GM19035 (cell line): Measurements from ENCODE around the gene NDUFAF3.

Source experiments
- ATAC-seq: cut with Tn5 transposase; IDR thresholded peaks from one replicate; pipeline ENCODE4 v1.9.1; 2021; ENCODE audit not compliant: unreplicated experiment

Gene NDUFAF3

GRCh38 chr3:49021813-49022687 lies at the start of gene NDUFAF3:
TSS of gene NDUFAF3 (plus strand) at chr3:49022121. CDS start at chr3:49022145, 24 bp downstream.
- ATAC-seq = peak; percentile 56

DNA sequence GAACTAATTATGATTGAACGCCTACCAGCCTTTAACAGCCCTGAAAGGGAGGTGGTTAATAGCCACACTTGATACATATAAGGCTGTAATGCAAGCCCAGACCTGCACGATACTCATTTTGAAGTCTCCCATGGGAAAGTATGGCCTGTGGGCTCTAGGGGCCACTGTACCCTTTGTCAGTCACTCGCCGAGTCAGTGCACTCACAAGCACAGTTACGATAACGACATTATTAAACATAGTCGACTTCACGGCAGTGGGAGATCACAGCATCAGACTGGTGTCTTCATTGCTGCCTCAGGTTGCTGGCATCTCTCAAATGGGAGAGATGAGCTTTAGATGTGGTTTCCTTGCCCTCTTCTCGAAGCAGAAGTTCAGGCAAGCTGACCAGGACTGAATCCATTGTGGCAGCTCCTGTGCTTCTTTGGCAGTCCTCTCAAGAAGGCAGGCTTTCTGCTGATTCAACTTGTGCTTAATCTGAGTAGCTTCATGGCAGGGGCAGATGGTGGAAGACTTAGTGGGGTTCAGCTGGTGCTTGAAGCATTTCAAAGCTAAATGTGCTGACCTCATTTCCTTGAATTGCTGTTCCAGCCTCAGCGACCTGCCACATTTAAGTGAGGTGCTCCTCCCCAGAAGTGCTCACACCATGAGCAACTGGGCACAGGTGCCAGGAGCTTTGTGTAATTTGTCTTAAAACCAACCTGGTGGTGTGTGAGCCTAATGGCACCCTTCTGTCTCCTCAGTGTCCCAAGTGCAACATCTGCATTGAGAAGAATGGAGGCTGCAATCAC lies 47.7 kb upstream of the NDUFAF3 start:
- ATAC-seq = no peak

DNA sequence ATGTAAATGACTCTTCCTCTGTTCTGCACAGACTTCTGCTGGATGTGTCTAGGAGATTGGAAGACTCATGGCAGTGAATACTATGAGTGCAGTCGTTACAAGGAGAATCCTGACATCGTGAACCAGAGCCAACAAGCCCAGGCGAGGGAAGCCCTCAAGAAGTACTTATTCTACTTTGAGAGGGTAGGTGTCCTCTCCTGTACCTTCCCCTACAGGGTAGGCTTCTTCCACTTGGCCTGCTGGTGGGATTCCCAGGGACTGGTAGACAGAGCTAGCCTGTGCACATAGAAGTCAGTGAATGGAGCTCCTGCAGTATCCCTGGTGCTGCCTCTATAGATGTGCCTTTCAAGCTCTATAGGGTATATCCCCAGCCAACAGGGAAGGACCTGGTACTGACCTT lies 42.5 kb upstream of the NDUFAF3 start:
- ATAC-seq = no peak

GRCh38 chr3:48980295-48980694 lies 41.6 kb upstream of the NDUFAF3 start:
- no peak for ATAC-seq

DNA sequence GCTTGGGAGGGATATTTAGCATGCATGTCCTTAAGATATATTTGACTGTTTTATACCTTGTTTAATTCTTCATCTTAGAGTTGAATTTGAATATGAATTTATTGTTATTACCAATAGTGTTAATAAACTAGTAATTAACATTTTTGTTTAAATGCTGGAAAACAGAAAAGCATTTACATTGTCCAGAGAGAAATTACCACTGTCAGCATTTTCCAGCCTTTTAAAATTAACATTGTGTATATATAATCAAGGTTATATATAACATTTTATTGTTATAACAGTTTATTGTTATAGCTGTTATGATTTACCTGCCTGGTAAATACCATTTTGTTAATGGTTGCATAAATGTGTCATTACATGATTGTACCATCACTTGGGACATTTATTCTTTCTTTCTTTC lies 39.9 kb upstream of the NDUFAF3 start:
- no peak for ATAC-seq

- no peak for ATAC-seq
These were observed 39.2 kb upstream of the NDUFAF3 start for GRCh38 chr3:48982686-48983085.

DNA sequence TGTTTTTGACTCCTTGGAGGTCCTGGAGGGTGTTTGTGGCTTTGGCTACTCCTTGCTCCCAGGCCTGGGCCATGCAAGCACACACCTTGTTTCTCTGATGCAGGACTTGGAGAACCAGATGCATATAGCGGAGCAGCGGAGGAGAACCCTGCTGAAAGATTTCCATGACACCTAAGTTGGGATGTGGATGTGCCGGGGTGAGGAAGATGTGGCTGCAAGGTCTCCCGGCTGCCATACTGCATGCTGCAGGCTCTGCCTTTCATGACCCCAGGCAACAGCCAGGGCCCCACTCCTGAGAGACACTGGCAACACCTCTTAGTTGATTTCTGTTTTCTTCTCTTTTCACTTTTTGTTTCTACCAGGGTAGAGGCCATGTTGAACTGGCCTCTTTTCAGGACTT lies 38.8 kb upstream of the NDUFAF3 start:
- ATAC-seq = no peak

GRCh38 chr3:48984663-48985062 lies 37.3 kb upstream of the NDUFAF3 start:
- no peak for ATAC-seq

GRCh38 chr3:48985831-48986376 lies 36.0 kb upstream of the NDUFAF3 start:
- ATAC-seq = no peak

DNA sequence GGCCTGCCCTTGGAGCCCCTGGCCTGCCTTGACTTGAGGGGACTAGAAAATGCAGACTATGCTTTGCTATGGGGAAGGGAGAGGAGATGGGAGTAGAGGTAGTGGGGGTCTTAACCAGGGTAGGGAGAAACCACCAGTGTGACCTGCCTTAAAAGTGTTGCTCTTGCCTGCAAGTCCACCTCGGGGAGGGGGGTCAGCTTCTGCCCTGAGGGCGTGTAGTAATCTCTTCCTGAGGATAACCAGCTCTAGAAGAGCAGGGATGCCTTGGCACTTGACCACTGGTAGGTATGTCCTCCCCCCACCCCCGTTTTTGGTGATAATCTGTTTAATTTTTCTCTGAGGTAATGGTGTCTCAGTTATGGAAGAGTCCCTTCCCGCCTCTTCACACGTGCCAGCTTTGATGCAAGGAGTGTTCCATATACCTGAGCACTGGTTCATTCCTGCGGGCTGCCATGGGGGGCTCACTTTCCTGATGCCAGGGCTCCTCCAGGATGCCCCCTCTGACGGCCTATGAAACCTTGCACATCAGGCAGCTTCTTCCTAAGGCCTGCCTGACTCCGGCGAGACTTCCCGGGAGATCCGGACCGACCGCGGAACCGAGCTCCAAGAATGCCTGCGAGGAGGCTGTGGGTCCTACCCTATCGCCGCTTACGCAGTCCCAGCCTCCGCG lies 32.7 kb upstream of the NDUFAF3 start:
- no peak for ATAC-seq

DNA sequence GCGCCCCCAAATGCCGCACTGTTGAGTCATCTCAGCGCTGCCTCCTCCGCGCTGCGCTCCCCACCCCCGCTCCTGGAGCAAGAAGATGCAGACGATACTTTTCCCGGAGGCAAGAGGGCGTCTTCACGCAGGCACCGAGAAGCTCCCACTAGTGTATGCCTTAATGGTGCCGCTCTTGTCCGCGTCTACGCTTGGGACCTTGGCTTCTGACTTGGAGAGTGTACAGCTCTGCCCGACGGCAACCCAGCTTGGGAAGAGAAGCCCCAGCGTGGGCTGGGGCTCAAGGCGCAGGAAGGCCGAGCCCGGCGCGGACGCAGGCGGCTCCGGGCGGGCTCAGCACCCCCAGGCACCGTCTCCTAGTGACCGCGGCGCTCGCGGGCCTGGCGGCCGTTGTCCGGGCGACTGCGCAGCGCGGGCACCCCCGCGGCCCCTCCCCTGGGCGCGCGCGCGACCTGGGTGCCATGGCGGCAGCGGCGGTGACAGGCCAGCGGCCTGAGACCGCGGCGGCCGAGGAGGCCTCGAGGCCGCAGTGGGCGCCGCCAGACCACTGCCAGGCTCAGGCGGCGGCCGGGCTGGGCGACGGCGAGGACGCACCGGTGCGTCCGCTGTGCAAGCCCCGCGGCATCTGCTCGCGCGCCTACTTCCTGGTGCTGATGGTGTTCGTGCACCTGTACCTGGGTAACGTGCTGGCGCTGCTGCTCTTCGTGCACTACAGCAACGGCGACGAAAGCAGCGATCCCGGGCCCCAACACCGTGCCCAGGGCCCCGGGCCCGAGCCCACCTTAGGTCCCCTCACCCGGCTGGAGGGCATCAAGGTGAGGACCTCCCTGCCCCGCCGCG lies 31.9 kb upstream of the NDUFAF3 start, which contains the start of gene P4HTM:
TSS of gene P4HTM (plus strand) at position 446 of the 840 bp plus-strand sequence. CDS start at position 462, 16 bp downstream.
- ATAC-seq = peak; percentile 51

GRCh38 chr3:48990636-48991469 lies 31.1 kb upstream of the NDUFAF3 start:
- ATAC-seq = peak; percentile 18

GRCh38 chr3:48991851-48992545 lies 29.9 kb upstream of the NDUFAF3 start:
- no peak for ATAC-seq

DNA sequence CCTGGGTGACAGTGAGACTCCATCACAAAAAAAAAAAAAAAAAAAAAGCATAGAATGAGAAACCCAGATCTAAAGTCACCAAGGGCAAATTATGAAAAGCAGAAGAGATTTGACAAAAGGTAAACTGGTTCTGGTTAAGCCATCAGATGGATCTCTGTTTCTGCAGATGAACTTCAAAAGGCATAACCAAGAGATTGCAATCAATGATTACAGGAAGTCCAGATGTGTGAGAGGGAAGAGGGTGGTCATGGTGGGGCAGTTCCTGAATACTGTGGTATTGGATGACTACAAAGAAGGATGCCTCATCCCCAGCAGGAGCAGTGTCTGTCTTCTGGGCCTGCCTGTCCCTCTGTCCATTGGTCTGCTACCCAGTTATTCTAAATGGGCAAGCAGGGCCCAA lies 28.1 kb upstream of the NDUFAF3 start:
- no peak for ATAC-seq

- no peak for ATAC-seq
These were observed 25.3 kb upstream of the NDUFAF3 start for GRCh38 chr3:48996640-48997039.

DNA sequence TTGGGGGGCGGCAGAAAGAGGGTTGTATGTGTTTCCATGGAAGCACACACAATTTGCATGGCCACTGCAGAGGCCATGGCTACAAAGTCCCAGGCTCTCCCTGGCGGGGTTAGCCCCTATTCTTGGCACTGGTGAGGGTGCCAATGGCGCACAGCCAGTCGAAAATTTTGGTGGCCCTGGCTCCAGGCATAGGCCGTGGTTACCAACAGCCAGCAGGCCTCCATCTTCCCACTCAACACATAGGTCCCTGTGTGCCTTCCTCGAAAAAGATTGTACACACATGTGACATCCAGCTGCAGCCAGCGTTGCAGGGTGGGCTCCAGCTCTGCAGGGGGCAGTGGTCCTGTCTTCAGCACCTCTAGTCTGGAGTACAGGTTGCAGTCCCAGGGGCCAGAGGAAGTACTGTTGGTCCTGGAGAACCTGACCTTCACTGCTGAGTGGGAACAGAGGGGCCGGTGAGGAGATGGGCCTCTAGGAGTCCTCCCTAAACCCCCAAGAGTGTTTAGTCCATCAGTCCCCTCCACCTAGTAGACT lies 24.8 kb upstream of the NDUFAF3 start:
- no peak for ATAC-seq

DNA sequence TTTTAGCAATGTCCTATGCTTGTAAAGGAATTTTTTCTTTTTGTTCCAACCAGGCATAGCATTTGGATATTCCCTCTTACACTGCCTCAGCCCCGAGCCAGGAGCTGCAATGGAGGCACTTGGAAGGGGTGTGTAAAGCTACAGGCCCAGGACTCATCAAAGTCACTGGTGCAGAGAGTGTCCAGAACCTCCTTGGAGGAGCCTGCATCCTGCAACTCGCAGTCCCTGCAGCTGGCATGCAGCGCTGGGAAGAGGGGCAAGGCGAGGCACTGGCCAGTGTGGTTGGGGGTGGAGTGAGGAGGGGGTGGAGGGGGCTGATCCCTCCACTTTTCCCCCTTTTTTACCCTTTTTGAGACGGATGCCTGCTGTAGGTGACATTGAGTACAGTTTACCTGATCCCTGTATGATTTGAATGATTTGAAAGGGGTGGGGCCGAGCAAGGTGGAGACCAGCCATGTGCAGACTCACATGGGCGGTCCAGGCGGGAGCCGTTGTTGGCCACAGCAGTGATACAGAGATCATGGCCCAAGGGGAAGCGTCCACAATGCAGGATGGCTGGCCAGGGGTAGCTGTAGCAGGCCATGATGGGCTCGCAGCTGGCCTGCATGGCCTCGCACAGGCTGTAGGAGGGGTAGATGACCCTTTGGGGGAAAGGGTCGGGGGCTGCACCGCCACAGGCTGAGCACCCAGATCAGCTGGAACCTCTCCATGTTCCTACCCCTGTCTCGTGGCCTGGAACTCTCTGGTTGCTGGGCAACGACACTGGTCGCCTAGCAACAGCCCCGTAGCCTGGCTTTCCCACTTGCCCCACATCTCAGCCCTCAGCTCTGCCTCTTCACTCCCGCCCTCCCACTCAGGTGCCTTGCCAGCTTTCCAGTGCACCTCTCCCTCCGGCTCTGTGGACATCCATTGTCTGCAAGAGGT lies 23.9 kb upstream of the NDUFAF3 start:
- no peak for ATAC-seq
